GM23338 (cell line): ENCODE measurements around the gene ARID3A. TPM values are rescaled to one million over a fixed set of nuclear protein-coding genes. Genes with fewer than 3 reads are reported as not detected.

Experiments
- ATAC-seq: fragments of 200-7000 bp; cut with Tn5 transposase; 3 replicates; pipeline ENCODE4 v1.9.1; 2020
- DNase-seq: peaks from one replicate; pipeline ENCODE4 v3.0.0-alpha.2; 2015; ENCODE audit warnings: low spot score
- H2AFZ ChIP-seq: fragments of 200-600 bp; sonication (generic); 2 replicates; pipeline ENCODE4 v1.8.0; 2016; ENCODE audit warnings: antibody characterized with exemption, mild to moderate bottlenecking, moderate library complexity
- H3F3A ChIP-seq: fragments of 200-600 bp; sonication (generic); replicated peaks from 2 replicates; pipeline ENCODE4 v1.8.0; 2017; ENCODE audit warnings: antibody characterized with exemption, mixed run types, low read depth
- H3K27ac ChIP-seq: fragments of 200-600 bp; sonication (generic); 2 replicates; pipeline ENCODE4 v1.6.1; 2016; ENCODE audit warnings: low read depth
- H3K27me3 ChIP-seq: fragments of 200-600 bp; sonication (generic); 2 replicates; pipeline ENCODE4 v1.8.0; 2016; ENCODE audit warnings: mild to moderate bottlenecking, mixed run types, moderate library complexity; ENCODE audit not compliant: insufficient read depth
- H3K36me3 ChIP-seq: fragments of 200-600 bp; sonication (generic); 2 replicates; pipeline ENCODE4 v1.8.0; 2016; ENCODE audit warnings: mild to moderate bottlenecking; ENCODE audit not compliant: insufficient read depth
- H3K4me1 ChIP-seq: fragments of 200-600 bp; sonication (generic); 2 replicates; pipeline ENCODE4 v1.8.0; 2016; ENCODE audit warnings: mild to moderate bottlenecking, moderate library complexity; ENCODE audit not compliant: insufficient read depth
- H3K4me2 ChIP-seq: fragments of 200-600 bp; sonication (generic); 2 replicates; pipeline ENCODE4 v1.7.1; 2017; ENCODE audit warnings: mixed run types
- H3K4me3 ChIP-seq: fragments of 200-600 bp; sonication (generic); 2 replicates; pipeline ENCODE4 v1.6.1; 2016; ENCODE audit warnings: mixed run types
- H3K79me2 ChIP-seq: fragments of 200-600 bp; sonication (generic); replicated peaks from 2 replicates; pipeline ENCODE4 v1.8.0; 2017; ENCODE audit warnings: mild to moderate bottlenecking; ENCODE audit not compliant: insufficient read depth
- H3K9me2 ChIP-seq: fragments of 200-600 bp; sonication (generic); 2 replicates; pipeline ENCODE4 v1.8.0; 2017; ENCODE audit not compliant: insufficient read depth
- H4K20me1 ChIP-seq: fragments of 200-600 bp; sonication (generic); replicated peaks from 2 replicates; pipeline ENCODE4 v1.8.0; 2017; ENCODE audit warnings: mild to moderate bottlenecking; ENCODE audit not compliant: insufficient read depth
- H3K27ac Mint-ChIP-seq: 2 replicates; pipeline ENCODE4 v1.8.0; 2020; ENCODE audit warnings: inconsistent platforms, mild to moderate bottlenecking, moderate library complexity, mixed read lengths
- H3K27me3 Mint-ChIP-seq: 3 replicates; pipeline ENCODE4 v1.8.0; 2022; ENCODE audit warnings: low read depth, mild to moderate bottlenecking, moderate library complexity, mixed read lengths, inconsistent platforms; ENCODE audit not compliant: insufficient read depth, poor library complexity
- H3K36me3 Mint-ChIP-seq: 3 replicates; pipeline ENCODE4 v1.8.0; 2021; ENCODE audit warnings: low read depth, mild to moderate bottlenecking, inconsistent platforms, moderate library complexity, mixed read lengths
- H3K4me1 Mint-ChIP-seq: 3 replicates; pipeline ENCODE4 v1.8.0; 2020; ENCODE audit warnings: mild to moderate bottlenecking, inconsistent platforms, mixed read lengths
- H3K4me3 Mint-ChIP-seq: 3 replicates; pipeline ENCODE4 v1.8.0; 2021; ENCODE audit warnings: moderate library complexity, mild to moderate bottlenecking, inconsistent platforms, mixed read lengths
- H3K9me3 Mint-ChIP-seq: 3 replicates; pipeline ENCODE4 v1.8.0; 2020; ENCODE audit warnings: moderate library complexity, mild to moderate bottlenecking, inconsistent platforms, mixed read lengths
- POLR2AphosphoS5 ChIP-seq: IDR thresholded peaks from 2 replicates; pipeline ENCODE4 v1.6.1; 2016; ENCODE audit warnings: antibody characterized with exemption, low read depth
- STAT1 ChIP-seq: IDR thresholded peaks from one replicate; pipeline ENCODE4 v1.6.1; 2016; ENCODE audit warnings: antibody characterized with exemption; ENCODE audit not compliant: unreplicated experiment
- polyA plus RNA-seq: library from polyadenylated mRNA; unstranded; fragments of >200 nt; fragmentation: Nextera tagmentation; extraction: Ambion mirVana; gene quantifications from 2 replicates; pipeline ENCODE4 v1.2.1, GENCODE V29; 2016
- total RNA-seq: library from RNA; depleted of rRNA; stranded (reverse); fragments of >200 nt; shearing (Covaris generic); gene quantifications from 2 replicates; pipeline ENCODE4 v1.2.3, GENCODE V29; 2014
- TF ChIP-seq, protein P1 (sequence below): fragments of 250-450 bp; sonication (Bioruptor Pico); IDR thresholded peaks from 2 replicates; pipeline ENCODE4 v1.5.0; 2020; ENCODE audit warnings: mild to moderate bottlenecking, moderate library complexity

ARID3A gene
- total and polyA plus RNA-seq, 2 experiments from 2014 or later, result 33.6 to 51.6 TPM

DNA sequence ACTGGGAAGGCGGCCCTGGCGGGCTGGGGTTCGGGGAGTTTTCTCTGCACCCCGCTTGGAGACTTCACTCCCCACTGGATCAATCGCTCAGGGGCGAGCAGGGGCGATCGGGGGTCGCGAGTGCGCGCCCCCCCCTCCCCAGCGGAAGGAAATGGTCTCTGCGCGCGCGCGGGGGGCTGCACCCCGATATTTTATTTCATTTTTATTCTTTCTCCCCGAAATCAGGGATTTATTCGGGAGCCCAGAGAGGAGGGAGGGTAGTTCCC lies 421 bp downstream of the ARID3A start (continued):
- TF ChIP-seq, protein P1, sequence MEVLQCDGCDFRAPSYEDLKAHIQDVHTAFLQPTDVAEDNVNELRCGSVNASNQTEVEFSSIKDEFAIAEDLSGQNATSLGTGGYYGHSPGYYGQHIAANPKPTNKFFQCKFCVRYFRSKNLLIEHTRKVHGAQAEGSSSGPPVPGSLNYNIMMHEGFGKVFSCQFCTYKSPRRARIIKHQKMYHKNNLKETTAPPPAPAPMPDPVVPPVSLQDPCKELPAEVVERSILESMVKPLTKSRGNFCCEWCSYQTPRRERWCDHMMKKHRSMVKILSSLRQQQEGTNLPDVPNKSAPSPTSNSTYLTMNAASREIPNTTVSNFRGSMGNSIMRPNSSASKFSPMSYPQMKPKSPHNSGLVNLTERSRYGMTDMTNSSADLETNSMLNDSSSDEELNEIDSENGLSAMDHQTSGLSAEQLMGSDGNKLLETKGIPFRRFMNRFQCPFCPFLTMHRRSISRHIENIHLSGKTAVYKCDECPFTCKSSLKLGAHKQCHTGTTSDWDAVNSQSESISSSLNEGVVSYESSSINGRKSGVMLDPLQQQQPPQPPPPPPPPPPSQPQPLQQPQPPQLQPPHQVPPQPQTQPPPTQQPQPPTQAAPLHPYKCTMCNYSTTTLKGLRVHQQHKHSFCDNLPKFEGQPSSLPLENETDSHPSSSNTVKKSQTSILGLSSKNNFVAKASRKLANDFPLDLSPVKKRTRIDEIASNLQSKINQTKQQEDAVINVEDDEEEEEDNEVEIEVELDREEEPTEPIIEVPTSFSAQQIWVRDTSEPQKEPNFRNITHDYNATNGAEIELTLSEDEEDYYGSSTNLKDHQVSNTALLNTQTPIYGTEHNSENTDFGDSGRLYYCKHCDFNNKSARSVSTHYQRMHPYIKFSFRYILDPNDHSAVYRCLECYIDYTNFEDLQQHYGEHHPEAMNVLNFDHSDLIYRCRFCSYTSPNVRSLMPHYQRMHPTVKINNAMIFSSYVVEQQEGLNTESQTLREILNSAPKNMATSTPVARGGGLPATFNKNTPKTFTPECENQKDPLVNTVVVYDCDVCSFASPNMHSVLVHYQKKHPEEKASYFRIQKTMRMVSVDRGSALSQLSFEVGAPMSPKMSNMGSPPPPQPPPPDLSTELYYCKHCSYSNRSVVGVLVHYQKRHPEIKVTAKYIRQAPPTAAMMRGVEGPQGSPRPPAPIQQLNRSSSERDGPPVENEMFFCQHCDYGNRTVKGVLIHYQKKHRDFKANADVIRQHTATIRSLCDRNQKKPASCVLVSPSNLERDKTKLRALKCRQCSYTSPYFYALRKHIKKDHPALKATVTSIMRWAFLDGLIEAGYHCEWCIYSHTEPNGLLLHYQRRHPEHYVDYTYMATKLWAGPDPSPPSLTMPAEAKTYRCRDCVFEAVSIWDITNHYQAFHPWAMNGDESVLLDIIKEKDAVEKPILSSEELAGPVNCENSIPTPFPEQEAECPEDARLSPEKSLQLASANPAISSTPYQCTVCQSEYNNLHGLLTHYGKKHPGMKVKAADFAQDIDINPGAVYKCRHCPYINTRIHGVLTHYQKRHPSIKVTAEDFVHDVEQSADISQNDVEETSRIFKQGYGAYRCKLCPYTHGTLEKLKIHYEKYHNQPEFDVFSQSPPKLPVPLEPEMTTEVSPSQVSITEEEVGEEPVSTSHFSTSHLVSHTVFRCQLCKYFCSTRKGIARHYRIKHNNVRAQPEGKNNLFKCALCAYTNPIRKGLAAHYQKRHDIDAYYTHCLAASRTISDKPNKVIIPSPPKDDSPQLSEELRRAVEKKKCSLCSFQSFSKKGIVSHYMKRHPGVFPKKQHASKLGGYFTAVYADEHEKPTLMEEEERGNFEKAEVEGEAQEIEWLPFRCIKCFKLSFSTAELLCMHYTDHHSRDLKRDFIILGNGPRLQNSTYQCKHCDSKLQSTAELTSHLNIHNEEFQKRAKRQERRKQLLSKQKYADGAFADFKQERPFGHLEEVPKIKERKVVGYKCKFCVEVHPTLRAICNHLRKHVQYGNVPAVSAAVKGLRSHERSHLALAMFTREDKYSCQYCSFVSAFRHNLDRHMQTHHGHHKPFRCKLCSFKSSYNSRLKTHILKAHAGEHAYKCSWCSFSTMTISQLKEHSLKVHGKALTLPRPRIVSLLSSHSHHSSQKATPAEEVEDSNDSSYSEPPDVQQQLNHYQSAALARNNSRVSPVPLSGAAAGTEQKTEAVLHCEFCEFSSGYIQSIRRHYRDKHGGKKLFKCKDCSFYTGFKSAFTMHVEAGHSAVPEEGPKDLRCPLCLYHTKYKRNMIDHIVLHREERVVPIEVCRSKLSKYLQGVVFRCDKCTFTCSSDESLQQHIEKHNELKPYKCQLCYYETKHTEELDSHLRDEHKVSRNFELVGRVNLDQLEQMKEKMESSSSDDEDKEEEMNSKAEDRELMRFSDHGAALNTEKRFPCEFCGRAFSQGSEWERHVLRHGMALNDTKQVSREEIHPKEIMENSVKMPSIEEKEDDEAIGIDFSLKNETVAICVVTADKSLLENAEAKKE (CRISPR knock-in tag), result no peak
- TF ChIP-seq POLR2AphosphoS5, result no peak

GRCh38 chr19:926589-927350 lies 935 bp downstream of the ARID3A start:
- no peak for TF ChIP-seq STAT1
- H3K4me2 ChIP-seq, result peak overlapping the region; percentile 91
- ATAC-seq (peak; percentile 9), DNase-seq (peak; percentile 72)
- peak overlapping the region; percentile 85 for H3K4me3 Mint-ChIP-seq
- peaks cover 11% of the 10 kb centered on the region for H3K27me3 Mint-ChIP-seq
- peak overlapping the region; percentile 43; the same call in 1 of the 2 replicates for H2AFZ ChIP-seq
- H3K36me3 ChIP-seq, result no peaks in the 10 kb centered on the region; the same call in 1 of the 2 replicates
- peaks cover 16% of the 10 kb centered on the region; the same call in 2 of the 3 replicates for H3K36me3 Mint-ChIP-seq
- H3K79me2 ChIP-seq, result peaks cover 36% of the 10 kb centered on the region
- peaks cover 10% of the 10 kb centered on the region for H3K4me1 ChIP-seq
- H3K27ac ChIP-seq, result no peak overlapping the region
- no peaks in the 10 kb centered on the region; the same call in 2 of the 3 replicates for H3K9me3 Mint-ChIP-seq
- no peak overlapping the region for H3K27ac Mint-ChIP-seq
- peaks cover 10% of the 10 kb centered on the region; the same call in 1 of the 2 replicates for H3F3A ChIP-seq
- H4K20me1 ChIP-seq, result no peaks in the 10 kb centered on the region; the same call in 1 of the 2 replicates
- peaks cover 8% of the 10 kb centered on the region; the same call in 2 of the 3 replicates for H3K4me1 Mint-ChIP-seq
- H3K9me2 ChIP-seq, result no peaks in the 10 kb centered on the region
- H3K4me3 ChIP-seq, result peak overlapping the region; percentile 89
- H3K27me3 ChIP-seq, result peaks cover 8% of the 10 kb centered on the region
